ENCODE measurements around the gene ALDH3B1. TPM values are rescaled to one million over a fixed set of nuclear protein-coding genes. Genes with fewer than 3 reads are reported as not detected.

The ALDH3B1 gene
- total RNA-seq, 3 donors from 2014 or later: 9.8 to 26.4 (median 20.6) TPM

DNA sequence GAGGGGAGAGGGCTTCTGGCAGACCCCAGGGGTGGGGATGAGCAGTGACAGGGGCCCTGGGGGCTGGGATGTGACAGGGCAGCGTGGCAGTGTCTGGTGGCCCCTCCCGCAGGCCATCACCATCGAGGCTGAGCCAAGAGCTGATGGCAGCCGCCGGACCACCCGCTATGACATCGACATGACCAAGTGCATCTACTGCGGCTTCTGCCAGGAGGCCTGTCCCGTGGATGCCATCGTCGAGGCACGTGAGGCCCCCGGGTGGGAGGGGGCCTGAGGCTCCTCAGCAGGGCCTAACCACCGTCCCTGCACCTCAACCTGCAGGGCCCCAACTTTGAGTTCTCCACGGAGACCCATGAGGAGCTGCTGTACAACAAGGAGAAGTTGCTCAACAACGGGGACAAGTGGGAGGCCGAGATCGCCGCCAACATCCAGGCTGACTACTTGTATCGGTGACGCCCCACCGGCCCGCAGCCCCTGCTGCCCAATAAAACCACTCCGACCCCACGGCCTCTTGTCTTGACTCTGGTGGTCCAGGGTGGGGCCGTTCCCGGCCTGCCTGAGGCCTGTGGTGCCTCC, 26.1 kb downstream of the ALDH3B1 start:
- Histone ChIP-seq H3K4me1 (peaks cover 12 to 29% of the 10 kb centered on the region in 2 donors), H3K27me3 (no peaks in the 10 kb centered on the region), H3K4me3 (no peak overlapping the region), H3K27ac (peak overlapping the region; percentile 88 to 92), H3K9me3 (no peaks in the 10 kb centered on the region), H3K36me3 (no peaks in the 10 kb centered on the region)
- TF ChIP-seq POLR2A (IDR thresholded peaks at IDR 0.05) (no peak), POLR2AphosphoS5 (IDR thresholded peaks at IDR 0.05) (no peak), CTCF (IDR thresholded peaks at IDR 0.05) (no peak)
- DNase-seq (ENCODE audit: low spot score in 2 of 2): no peak
- intact Hi-C loops (cut with DNase I; ENCODE audit: low total_unique reads): no loop called here

DNA sequence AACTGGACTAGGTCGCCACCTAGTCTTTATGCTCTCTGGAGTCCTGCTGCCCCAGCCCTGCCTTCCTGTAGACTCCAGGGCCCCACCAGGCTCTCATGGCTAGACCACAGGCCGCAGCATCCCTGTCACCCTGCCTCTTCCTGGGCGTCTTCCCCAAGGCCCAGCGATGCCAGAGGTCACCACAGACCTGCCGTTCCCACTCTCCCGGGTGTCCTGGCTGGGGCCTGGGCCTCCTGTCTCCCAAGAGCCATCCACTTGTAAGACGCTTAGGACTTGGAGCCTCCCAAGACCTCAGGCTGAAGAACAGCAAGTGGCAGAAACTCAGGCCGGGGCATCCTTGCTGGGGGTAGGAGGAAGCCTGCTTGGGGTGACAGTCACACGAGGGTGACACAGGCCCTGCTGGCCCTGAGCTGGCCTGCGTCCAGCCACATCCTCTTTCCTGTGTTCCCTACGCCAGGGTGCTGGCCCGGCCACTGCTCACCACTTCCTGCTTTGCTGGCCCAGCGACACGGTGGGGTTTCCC, 26.7 kb downstream of the ALDH3B1 start:
- H3K27me3 ChIP-seq: no peaks in the 10 kb centered on the region
- peak overlapping the region; percentile 88 to 92 for H3K27ac ChIP-seq
- no peak overlapping the region for H3K4me3 ChIP-seq
- H3K36me3 ChIP-seq: no peaks in the 10 kb centered on the region
- H3K4me1 ChIP-seq: peaks cover 12 to 25% of the 10 kb centered on the region in 2 donors
- TF ChIP-seq POLR2AphosphoS5 (IDR thresholded peaks at IDR 0.05) (peak in 1 of 3 donors; percentile 13), POLR2A (IDR thresholded peaks at IDR 0.05) (no peak)
- intact Hi-C loops (cut with DNase I; ENCODE audit: low total_unique reads): no loop called here
- DNase-seq (ENCODE audit: low spot score in 2 of 2): peak in 1 of 2 donors; percentile 63
- no peaks in the 10 kb centered on the region for H3K9me3 ChIP-seq

- intact Hi-C loops (cut with DNase I; ENCODE audit: low total_unique reads): no loop called here
- Histone ChIP-seq H3K27me3 (no peaks in the 10 kb centered on the region), H3K27ac (peak overlapping the region; percentile 88 to 92), H3K4me1 (peaks cover 12 to 20% of the 10 kb centered on the region in 2 donors), H3K9me3 (no peaks in the 10 kb centered on the region), H3K4me3 (peak overlapping the region in 1 of 3 donors; percentile 79), H3K36me3 (no peaks in the 10 kb centered on the region)
- no peak for DNase-seq (ENCODE audit: low spot score in 2 of 2)
- TF ChIP-seq CTCF (IDR thresholded peaks at IDR 0.05): no peak
- peak in 1 of 3 donors; percentile 1 for TF ChIP-seq POLR2AphosphoS5 (IDR thresholded peaks at IDR 0.05)
- TF ChIP-seq POLR2A (IDR thresholded peaks at IDR 0.05): no peak
Observed at GRCh38 chr11:68037411-68038225, 27.5 kb downstream of the ALDH3B1 start.

DNA sequence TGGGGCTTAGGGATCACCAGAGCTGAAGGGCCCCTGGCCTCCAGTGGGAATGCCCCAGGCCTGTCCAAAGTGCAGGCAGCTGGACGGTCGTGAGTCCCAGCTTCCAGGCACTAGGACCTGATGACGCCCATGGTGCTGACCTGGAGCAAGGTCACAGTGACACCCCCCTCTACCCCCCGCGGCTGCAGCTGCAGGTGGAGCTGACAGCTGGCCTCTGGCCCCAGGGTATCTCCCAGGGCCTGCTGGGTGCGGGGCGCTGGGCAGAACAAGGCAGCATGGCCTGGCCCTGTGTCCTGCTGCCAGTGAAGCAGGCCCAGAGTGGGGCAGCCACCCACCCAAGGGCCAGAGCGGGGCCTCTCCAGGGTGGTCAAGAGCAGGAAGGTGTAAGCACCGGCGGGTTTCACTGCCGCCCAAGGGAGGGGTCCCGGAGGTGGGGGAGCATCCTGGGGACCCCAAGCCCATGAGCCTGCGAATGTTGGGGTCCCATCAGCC, 28.1 kb downstream of the ALDH3B1 start:
- Histone ChIP-seq H3K4me3 (peak overlapping the region; percentile 68 to 79 (median 69)), H3K4me1 (peaks cover 12 to 20% of the 10 kb centered on the region in 2 donors), H3K9me3 (no peaks in the 10 kb centered on the region), H3K36me3 (no peaks in the 10 kb centered on the region), H3K27me3 (no peaks in the 10 kb centered on the region), H3K27ac (peak overlapping the region; percentile 88 to 92)
- TF ChIP-seq CTCF (IDR thresholded peaks at IDR 0.05) (no peak), POLR2AphosphoS5 (IDR thresholded peaks at IDR 0.05) (no peak), POLR2A (IDR thresholded peaks at IDR 0.05) (no peak)
- intact Hi-C loops (cut with DNase I; ENCODE audit: low total_unique reads): no loop called here
- DNase-seq (ENCODE audit: low spot score in 2 of 2): no peak

DNA sequence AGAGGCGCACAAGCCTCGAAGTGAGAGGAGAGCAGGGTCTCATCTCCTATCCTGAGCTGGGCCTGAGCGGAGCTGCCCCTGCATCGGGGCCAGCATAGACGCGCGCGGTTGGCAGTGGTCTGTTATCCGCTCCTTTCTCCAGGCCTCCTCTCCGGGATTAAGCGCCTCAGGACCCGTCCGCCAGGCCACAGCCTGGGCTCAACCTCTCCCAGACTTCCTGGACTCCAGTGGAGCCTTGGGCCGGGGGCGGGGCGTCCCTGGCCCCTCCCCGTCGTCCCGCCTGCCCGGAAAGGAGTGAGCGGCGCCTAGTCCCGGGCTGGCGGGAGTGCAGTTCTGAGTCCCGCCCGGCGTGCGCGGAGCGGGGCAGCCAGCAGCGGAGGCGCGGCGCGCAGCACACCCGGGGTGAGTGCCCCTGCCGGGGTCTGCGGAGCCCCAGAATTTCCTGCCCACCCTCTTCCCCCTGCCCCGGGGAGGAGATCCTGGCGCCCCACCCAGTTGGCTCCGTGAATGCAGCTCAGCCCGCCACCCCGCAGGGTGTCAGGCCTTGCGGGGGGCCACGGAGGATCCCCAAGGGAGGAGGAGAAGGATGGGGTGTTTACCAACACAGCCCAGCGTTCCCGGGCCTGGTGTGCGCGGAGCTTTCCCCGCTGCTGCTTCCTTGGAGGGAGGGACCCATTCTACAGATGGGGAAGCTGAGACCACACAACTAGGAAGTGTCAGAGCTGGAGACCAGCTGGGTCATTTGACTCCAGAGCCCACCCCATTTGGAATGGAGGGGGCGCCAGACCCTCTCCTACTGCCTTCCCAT, 28.8 kb downstream of the ALDH3B1 start, which contains the start of gene TCIRG1:
Gene TCIRG1 (plus strand): TSS at position 308 of the 808 bp plus-strand sequence. CDS start 2,247 bp downstream, outside the sequence.
- H3K4me1 ChIP-seq: peaks cover 12 to 20% of the 10 kb centered on the region in 2 donors
- TF ChIP-seq POLR2A (IDR thresholded peaks at IDR 0.05) (peak; percentile 89), POLR2AphosphoS5 (IDR thresholded peaks at IDR 0.05) (peak; percentile 20 to 83 (median 42)), CTCF (IDR thresholded peaks at IDR 0.05) (peak in 1 of 3 donors; percentile 25)
- no peaks in the 10 kb centered on the region for H3K36me3 ChIP-seq
- no peaks in the 10 kb centered on the region for H3K27me3 ChIP-seq
- intact Hi-C loops (cut with DNase I; ENCODE audit: low total_unique reads): no loop called here
- no peaks in the 10 kb centered on the region for H3K9me3 ChIP-seq
- peak within 1 kb of the TSS; percentile 88 to 92 for H3K27ac ChIP-seq
- H3K4me3 ChIP-seq: peak within 1 kb of the TSS; percentile 68 to 79 (median 69)
- peak; percentile 80 to 81 for DNase-seq (ENCODE audit: low spot score in 2 of 2)
